Epithelial cell of proximal tubule (primary cell): Measurements from ENCODE around the gene MAPKAP1. TPM values are rescaled to one million over a fixed set of nuclear protein-coding genes. Genes with fewer than 3 reads are reported as not detected.

Experiments
- DNase-seq: peaks from one replicate; pipeline ENCODE4 v3.0.0-alpha.2; 2011; ENCODE audit warnings: low read depth
- H3K4me3 ChIP-seq: 2 replicates; pipeline ENCODE4 v1.5.1; 2011; ENCODE audit warnings: low read depth, mild to moderate bottlenecking, low read length
- CTCF ChIP-seq: conservative IDR thresholded peaks from 2 replicates; pipeline ENCODE4 v1.5.1; 2012; ENCODE audit warnings: low read depth, mild to moderate bottlenecking, low read length
- total RNA-seq: library from RNA; depleted of rRNA; stranded (reverse); fragments of >200 nt; gene quantifications from 2 replicates; pipeline ENCODE4 v1.2.3, GENCODE V29; 2015

MAPKAP1 gene
- total RNA-seq, 1 donor from 2014 or later: 100 TPM

DNA sequence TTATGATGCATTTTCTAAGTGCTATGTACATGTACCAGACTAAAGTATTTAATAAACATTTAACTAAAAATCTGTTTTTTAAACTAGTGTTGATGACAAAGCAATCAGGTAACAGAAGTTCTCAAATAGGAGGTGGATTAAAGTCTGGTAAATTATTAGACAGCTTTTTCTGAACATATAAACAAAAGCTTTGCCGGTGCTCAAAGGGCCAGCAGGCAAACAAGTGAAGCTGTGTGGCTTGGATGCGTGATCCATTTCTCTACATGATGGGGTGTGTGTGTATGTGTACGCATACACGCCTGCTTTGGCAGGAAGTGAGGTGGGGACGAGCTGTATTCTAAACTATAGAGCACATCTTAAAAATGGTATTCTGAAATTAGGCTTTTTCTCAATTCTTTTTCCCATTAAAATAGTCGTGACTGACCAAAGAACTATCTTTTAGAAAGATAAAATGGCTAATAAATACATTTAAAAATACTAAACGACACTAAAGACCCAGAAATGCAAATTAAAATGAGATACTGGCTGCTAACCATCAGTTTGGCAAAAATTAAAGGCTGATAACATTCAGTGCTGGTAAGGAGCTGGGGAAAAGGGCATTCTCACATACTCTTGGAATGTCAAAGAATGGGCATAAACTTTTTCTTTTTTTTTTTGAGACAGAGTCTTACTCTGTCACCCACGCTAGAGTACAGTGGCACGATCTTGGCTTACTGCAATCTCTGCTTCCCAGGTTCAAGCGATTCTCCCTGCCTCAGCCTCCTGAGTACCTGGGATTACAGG is 174.0 kb downstream of the MAPKAP1 start:
- DNase-seq: no peak
- no peak for TF ChIP-seq CTCF
- H3K4me3 ChIP-seq: no peak overlapping the region

DNA sequence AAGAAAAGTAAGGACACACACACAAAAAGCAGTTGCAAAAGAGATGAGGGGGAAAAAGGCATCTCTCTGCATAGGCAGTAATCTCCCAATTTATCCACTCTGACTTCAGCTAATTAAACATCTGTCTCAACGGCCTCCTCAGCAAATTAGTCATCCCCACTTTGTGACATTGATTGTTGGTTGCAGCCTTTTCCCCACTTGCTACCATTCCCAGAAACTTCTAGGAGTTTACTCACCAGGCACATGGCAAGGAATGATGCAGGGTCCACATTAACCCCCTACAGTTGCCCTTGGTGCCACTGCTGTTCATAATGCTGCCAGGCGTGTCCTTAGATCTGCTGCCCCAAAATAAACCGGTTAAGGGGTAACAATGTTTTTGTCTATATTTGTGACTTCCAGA is 174.6 kb downstream of the MAPKAP1 start:
- no peak for DNase-seq

DNA sequence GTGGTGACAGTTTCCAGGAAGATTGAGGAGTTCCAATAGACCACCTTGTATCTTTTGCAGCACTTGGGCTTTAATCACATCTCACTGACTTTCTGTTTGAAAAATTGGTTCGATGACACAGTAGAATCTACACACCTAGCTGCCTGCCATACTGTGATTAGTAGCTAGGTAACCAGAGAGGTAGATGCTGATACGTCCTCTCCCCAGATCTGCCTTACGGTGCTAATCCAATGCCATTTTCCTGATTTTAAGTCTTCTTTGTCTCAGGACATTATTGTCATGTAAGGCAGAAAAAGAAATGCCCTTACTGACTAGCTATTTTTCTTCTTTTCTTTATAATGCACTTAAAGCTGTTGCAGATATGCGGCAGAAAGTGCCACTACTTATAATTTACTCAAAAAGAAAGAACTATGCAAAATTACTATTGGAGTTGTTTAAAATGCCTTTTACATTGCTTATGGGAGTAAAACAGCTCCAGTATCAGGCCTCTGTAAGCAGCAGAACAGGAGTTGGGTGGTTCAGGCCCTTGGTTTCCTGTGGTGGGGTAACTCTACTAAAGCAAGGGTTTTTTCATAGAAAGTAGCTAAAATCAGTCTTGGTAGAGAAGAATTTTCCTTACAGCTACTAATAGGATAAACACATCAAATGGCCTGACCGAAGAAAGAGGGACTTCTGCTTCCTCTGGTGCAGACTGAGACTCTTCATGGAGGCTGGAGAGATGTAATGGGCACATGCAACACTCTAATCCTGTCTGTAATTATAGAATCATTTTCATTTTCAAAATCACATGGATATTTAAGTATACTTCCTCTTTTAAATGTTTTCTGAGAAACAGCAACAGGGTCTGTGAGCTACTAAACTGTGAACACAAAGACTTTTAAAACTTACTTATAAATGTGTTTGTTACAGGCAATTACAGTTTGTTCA is 177.2 kb downstream of the MAPKAP1 start:
- no peak overlapping the region for H3K4me3 ChIP-seq
- DNase-seq: no peak
- TF ChIP-seq CTCF: no peak

More for the DNA sequence above, 174.6 kb downstream of the MAPKAP1 start:
- H3K4me3 ChIP-seq: no peak overlapping the region
- no peak for TF ChIP-seq CTCF

- H3K4me3 ChIP-seq: no peak overlapping the region
- DNase-seq: no peak
- TF ChIP-seq CTCF: no peak
Measured at GRCh38 chr9:125529107-125529506, 177.9 kb downstream of the MAPKAP1 start.

GRCh38 chr9:125527471-125528002 is 179.5 kb downstream of the MAPKAP1 start:
- no peak for TF ChIP-seq CTCF
- no peak overlapping the region for H3K4me3 ChIP-seq
- DNase-seq: no peak

GRCh38 chr9:125525921-125526631 is 180.9 kb downstream of the MAPKAP1 start:
- no peak overlapping the region for H3K4me3 ChIP-seq
- no peak for TF ChIP-seq CTCF
- no peak for DNase-seq
